Activated CD8-positive, alpha-beta T cell treated with anti-CD3 and anti-CD28 coated beads for 36 hours (primary cell): ENCODE data around the gene TNNI3. TPM values are rescaled to one million over a fixed set of nuclear protein-coding genes. Genes with fewer than 3 reads are reported as not detected.
A peak's percentile ranks its signal among the peaks of the same experiment; 100 is the strongest.

Experiments
- ATAC-seq: fragments of 200-7000 bp; cut with Tn5 transposase; one replicate; pipeline ENCODE4 v1.10.0; 2021; ENCODE audit warnings: mild to moderate bottlenecking, moderate library complexity
- CTCF ChIA-PET: fragments of 350-600 bp; sonication (Branson Sonifier 250); formaldehyde crosslinking; loops from one replicate; lab custom pipeline; 2021; ENCODE audit warnings: antibody characterized with exemption; lab: Charles Lee
- POLR2A ChIA-PET: fragments of 350-600 bp; sonication (Branson Sonifier 250); formaldehyde crosslinking; loops from one replicate; lab custom pipeline; 2021; ENCODE audit warnings: antibody characterized with exemption; lab: Charles Lee
- DNase-seq: peaks from one replicate; pipeline ENCODE4 v3.0.0-alpha.2; 2020
- H3K27ac Mint-ChIP-seq: one replicate; pipeline ENCODE4 v1.8.0; 2021; ENCODE audit warnings: mild to moderate bottlenecking, mixed read lengths
- H3K27me3 Mint-ChIP-seq: one replicate; pipeline ENCODE4 v1.8.0; 2021; ENCODE audit warnings: mixed read lengths
- H3K36me3 Mint-ChIP-seq: one replicate; pipeline ENCODE4 v1.8.0; 2021; ENCODE audit warnings: low read depth, mixed read lengths
- H3K4me1 Mint-ChIP-seq: one replicate; pipeline ENCODE4 v1.8.0; 2021; ENCODE audit warnings: low read depth, mixed read lengths
- H3K4me3 Mint-ChIP-seq: one replicate; pipeline ENCODE4 v1.8.0; 2021; ENCODE audit warnings: mild to moderate bottlenecking, moderate library complexity, mixed read lengths
- H3K9me3 Mint-ChIP-seq: one replicate; pipeline ENCODE4 v1.8.0; 2021; ENCODE audit warnings: mixed read lengths
- intact Hi-C: fragments of 100-400 bp; cut with micrococcal nuclease; formaldehyde crosslinking; loops from one replicate; pipeline ENCODE4 v1.10.0; 2022
- total RNA-seq, 2 experiments: library from RNA; stranded (reverse); gene quantifications; one replicate each; pipeline ENCODE4 v1.2.3, GENCODE V29; 2021
- TF ChIP-seq, protein P1 (sequence below): fragments of 200-600 bp; IDR thresholded peaks from one replicate; pipeline ENCODE4 v1.8.0; 2022; ENCODE audit warnings: antibody characterized with exemption, mild to moderate bottlenecking

TNNI3 gene
- total RNA-seq, 2 experiments from 2014 or later: not detected

DNA sequence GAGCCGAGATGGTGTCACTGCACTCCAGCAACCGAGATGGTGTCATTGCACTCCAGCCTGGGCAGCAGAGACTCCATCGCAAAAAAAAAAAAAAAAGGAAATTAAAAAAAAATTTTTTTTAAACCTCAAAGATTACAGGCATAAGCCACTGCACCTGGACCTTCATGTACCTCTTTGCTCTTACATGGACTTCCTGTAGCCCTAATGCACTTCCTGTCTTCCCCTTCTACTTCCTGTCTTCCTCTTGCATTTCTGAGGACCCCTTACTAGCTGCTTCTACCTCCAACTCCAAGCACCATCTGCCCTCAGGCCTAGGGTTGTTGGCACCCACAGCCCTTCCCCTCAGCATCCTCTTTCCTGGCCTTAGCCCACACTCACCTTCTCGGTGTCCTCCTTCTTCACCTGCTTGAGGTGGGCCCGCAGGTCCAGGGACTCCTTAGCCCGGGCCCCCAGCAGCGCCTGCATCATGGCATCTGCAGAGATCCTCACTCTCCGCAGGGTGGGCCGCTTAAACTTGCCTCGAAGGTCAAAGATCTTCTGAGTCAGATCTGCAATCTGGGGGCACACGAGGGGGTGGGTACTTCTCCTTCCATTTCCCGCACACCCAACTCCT is 3.8 kb downstream of the TNNI3 start:
- POLR2A ChIA-PET: no interaction called here
- TF ChIP-seq, protein P1, sequence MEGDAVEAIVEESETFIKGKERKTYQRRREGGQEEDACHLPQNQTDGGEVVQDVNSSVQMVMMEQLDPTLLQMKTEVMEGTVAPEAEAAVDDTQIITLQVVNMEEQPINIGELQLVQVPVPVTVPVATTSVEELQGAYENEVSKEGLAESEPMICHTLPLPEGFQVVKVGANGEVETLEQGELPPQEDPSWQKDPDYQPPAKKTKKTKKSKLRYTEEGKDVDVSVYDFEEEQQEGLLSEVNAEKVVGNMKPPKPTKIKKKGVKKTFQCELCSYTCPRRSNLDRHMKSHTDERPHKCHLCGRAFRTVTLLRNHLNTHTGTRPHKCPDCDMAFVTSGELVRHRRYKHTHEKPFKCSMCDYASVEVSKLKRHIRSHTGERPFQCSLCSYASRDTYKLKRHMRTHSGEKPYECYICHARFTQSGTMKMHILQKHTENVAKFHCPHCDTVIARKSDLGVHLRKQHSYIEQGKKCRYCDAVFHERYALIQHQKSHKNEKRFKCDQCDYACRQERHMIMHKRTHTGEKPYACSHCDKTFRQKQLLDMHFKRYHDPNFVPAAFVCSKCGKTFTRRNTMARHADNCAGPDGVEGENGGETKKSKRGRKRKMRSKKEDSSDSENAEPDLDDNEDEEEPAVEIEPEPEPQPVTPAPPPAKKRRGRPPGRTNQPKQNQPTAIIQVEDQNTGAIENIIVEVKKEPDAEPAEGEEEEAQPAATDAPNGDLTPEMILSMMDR: no peak
- Mint-ChIP-seq H3K27ac (no peak overlapping the region), H3K4me1 (peaks cover 22% of the 10 kb centered on the region), H3K4me3 (no peak overlapping the region), H3K27me3 (peaks cover 33% of the 10 kb centered on the region), H3K9me3 (peaks cover 10% of the 10 kb centered on the region), H3K36me3 (no peaks in the 10 kb centered on the region)
- CTCF ChIA-PET: interaction anchor here (0.6 kb wide), 1 partner anchor 12 kb away, joined by 3 read pairs; no protein-coding TSS in a partner anchor
- no peak for ATAC-seq
- intact Hi-C loops: no loop called here
- no peak for DNase-seq

DNA sequence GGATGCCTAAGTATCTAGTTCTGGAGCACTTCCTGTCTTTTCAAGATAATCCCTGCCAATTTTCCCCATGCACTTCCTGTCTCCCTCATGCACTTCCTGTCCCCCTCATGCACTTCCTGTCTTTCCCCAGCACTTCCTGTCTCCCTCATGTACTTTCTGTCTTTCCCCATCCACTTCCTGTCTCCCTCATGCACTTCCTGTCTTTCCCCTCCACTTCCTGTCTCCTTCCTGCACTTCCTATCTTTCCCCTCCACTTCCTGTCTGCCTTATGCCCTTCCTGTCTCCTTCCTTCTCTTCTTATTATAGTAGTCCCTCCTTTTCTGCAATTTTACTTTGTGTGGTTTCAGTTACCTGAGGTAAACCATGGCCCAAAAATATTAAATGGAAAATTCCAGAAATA is 5.5 kb downstream of the TNNI3 start:
- H3K27me3 Mint-ChIP-seq: peaks cover 29% of the 10 kb centered on the region
- CTCF ChIA-PET: interaction anchor here (1.6 kb wide), 1 partner anchor 8 kb away, joined by 8 read pairs; no protein-coding TSS in a partner anchor
- H3K9me3 Mint-ChIP-seq: peaks cover 10% of the 10 kb centered on the region
- H3K36me3 Mint-ChIP-seq: no peaks in the 10 kb centered on the region
- peaks cover 22% of the 10 kb centered on the region for H3K4me1 Mint-ChIP-seq
- peak overlapping the region; percentile 44 for H3K27ac Mint-ChIP-seq
- H3K4me3 Mint-ChIP-seq: no peak overlapping the region
- intact Hi-C loops: no loop called here
- POLR2A ChIA-PET: interaction anchor here (1.5 kb wide), 1 partner anchor 11 kb away, joined by 5 read pairs; no protein-coding TSS in a partner anchor
- ATAC-seq (no peak), DNase-seq (no peak)
- TF ChIP-seq, protein P1: no peak

DNA sequence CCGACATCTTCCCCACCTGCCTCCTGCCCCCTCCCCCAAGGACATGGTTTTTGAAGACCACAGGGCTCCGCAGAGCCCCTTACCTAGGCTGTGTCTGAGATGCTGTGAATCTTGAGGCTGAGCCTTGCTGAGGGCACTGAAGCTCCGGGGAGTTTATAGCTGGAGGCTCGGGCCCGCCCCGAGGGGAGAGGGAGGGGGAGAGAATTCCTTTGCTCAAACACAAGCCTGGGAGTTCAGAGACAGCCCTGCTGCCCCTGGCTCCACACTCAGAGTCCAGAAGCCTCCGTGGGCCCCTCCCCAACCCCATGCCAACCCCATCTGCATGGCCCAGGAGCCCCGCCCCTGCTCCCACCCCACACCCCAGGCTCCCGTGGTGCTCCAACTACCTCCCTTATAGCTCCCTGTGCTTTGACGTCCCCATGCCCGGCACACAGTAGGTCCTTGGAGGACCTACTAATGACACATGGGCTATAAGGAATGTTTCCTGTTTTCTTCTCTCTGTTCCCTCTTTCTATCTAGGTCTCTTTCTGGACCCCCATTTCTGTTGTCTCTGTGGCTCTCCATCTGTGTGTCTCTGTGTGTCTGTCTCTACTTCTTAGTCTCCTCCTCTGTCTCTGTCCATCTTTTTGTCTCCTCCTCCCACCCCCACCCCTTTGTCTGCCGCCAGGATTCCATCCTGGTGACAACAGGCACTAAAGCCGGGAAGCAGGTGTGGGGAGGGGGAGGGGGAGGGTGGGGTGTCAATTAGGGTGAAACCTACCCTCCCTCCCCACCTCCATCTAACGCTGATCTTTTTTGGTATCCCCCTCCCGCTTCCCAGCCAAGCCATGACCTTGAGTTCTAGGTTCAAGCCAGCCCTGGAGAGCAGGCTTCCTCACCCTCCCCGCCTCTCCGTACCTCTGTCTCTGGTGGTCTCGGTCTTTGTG is 8.2 kb downstream of the TNNI3 start, which contains the start of gene TNNT1:
Gene TNNT1 (minus strand): TSS at position 129 of the 926 bp plus-strand sequence. CDS start 2,049 bp downstream, outside the sequence.
- no peak for ATAC-seq
- Mint-ChIP-seq H3K27me3 (peaks cover 33% of the 10 kb centered on the region), H3K36me3 (no peaks in the 10 kb centered on the region), H3K4me3 (no peak within 1 kb of the TSS), H3K9me3 (peaks cover 10% of the 10 kb centered on the region), H3K4me1 (peaks cover 16% of the 10 kb centered on the region), H3K27ac (no peak within 1 kb of the TSS)
- ChIA-PET POLR2A (no interaction called here), CTCF (no interaction called here)
- no peak for DNase-seq
- intact Hi-C loops: no loop called here
- TF ChIP-seq, protein P1: no peak

DNA sequence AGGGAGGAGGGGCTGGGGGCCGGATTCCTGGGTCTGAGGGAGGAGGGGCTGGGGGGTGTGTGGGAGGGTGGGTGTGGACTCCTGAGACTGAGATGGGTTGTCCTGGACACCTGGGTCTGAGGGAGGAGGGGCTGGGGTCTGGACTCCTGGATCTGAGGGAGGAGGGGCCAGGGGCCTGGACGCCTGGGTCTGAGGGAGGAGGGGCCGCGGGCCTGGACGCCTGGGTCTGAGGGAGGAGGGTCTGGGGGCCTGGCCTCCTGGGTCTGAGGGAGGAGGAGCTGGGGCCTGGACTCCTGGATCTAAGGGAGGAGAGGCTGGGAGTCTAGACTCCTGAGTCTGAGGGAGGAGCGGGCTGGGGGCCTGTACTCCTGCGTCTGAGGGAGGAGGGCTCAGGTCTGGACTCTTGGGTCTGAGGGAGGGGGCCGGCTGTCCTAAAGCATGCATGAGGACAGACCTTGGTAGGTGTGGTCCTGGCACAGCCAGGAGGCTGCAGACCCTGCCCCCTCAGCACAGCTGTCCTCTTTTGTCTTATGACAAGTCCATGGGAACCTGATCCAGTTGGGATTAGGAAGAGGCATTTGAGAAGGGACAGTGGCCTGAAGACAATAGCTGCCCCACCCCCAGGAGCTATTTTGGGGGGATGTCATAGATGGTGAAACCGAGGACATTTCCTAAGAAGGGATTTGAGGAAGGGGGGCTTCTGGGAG is 9.8 kb downstream of the TNNI3 start:
- Mint-ChIP-seq H3K36me3 (no peaks in the 10 kb centered on the region), H3K27me3 (peaks cover 43% of the 10 kb centered on the region), H3K4me3 (no peak overlapping the region), H3K9me3 (peaks cover 10% of the 10 kb centered on the region), H3K27ac (no peak overlapping the region), H3K4me1 (peaks cover 10% of the 10 kb centered on the region)
- no peak for DNase-seq
- ChIA-PET POLR2A (no interaction called here), CTCF (no interaction called here)
- TF ChIP-seq, protein P1: no peak
- intact Hi-C loops: no loop called here
- no peak for ATAC-seq
